Thyroid gland (tissue), 4 donors: ENCODE results near the gene PIP4K2B.

Experiments
- POLR2A ChIP-seq, 2 donors: fragments of 450-650 bp; IDR thresholded peaks; one replicate each; pipeline ENCODE4 v1.6.1; 2017; ENCODE audit warnings: antibody characterized with exemption in 2 of 2, mild to moderate bottlenecking in 2 of 2, moderate library complexity in 1 of 2
- TF ChIP-seq, protein P1 (sequence below), 6 experiments: fragments of 200-600 bp in 3 of 6; fragments of 450-650 bp in 3 of 6; sonication (generic) in 3 of 6; IDR thresholded peaks; one replicate each; pipeline ENCODE4 v1.5.1; 2016 to 2019; ENCODE audit warnings: antibody characterized with exemption in 6 of 6, mild to moderate bottlenecking in 2 of 6, inconsistent platforms in 1 of 6, moderate library complexity in 1 of 6

DNA sequence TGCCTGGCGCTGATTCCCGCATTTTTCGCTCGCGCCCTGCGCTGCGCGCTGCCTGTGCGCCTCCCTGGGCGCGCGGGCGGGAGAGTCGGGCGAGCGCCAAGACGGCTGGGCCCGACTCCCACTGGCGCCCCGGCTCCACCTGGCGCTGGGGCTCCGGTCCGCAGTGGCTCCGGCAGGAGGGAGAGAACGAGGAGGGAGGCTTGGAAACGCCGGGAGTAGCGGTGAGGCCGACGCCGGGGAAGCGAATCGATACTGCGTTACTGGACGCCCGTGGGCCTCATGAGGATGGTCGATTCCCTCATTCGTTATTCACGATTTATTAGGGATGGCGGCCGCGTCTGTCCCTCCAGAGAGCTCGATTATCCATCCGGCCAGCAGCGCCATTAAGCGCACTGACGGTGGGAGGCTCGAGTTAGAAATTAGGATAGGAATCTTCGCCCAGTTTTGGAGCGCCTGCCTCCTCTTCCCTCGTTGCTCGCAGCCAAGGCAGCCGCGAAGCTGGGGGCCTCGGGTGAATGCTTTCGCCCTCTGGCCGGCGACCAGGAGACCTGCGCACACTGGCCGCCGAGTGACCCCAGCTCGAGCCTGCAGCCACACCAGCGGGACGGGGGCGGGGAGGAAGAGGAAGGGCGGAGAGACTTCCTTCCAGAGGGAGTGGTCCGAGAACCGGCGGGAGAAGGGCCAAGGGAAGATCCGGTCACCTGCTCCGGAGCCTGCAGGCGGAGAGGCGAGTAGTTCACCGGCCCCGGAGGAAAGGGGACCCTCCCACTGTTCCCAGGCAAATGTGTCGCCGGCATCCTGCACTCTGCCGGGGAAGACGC, 49.9 kb downstream of the PIP4K2B start:
- TF ChIP-seq, protein P1, sequence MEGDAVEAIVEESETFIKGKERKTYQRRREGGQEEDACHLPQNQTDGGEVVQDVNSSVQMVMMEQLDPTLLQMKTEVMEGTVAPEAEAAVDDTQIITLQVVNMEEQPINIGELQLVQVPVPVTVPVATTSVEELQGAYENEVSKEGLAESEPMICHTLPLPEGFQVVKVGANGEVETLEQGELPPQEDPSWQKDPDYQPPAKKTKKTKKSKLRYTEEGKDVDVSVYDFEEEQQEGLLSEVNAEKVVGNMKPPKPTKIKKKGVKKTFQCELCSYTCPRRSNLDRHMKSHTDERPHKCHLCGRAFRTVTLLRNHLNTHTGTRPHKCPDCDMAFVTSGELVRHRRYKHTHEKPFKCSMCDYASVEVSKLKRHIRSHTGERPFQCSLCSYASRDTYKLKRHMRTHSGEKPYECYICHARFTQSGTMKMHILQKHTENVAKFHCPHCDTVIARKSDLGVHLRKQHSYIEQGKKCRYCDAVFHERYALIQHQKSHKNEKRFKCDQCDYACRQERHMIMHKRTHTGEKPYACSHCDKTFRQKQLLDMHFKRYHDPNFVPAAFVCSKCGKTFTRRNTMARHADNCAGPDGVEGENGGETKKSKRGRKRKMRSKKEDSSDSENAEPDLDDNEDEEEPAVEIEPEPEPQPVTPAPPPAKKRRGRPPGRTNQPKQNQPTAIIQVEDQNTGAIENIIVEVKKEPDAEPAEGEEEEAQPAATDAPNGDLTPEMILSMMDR (IDR thresholded peaks at IDR 0.05), result peak in 1 of 6 experiments; percentile 10
- TF ChIP-seq POLR2A (IDR thresholded peaks at IDR 0.05), result peak; percentile 70 to 84
